Retinal pigment epithelial cell (primary cell): ENCODE measurements around the gene RFC5.
A peak's percentile ranks its signal among the peaks of the same experiment; 100 is the strongest.

Experiments
- DNase-seq: peaks from one replicate; pipeline ENCODE4 v3.0.0-alpha.2; 2010; ENCODE audit warnings: low read depth
- H3K4me3 ChIP-seq: 2 replicates; pipeline ENCODE4 v1.5.1; 2011; ENCODE audit warnings: mild to moderate bottlenecking, low read length, control low read depth, moderate library complexity
- CTCF ChIP-seq: conservative IDR thresholded peaks from 2 replicates; pipeline ENCODE4 v1.5.1; 2011; ENCODE audit warnings: low read depth, low read length, control low read depth, inconsistent platforms

RFC5 gene

GRCh38 chr12:118058881-118059280, 42.4 kb downstream of the RFC5 start:
- DNase-seq, result no peak
- TF ChIP-seq CTCF, result no peak
- H3K4me3 ChIP-seq, result no peak overlapping the region

- DNase-seq, result no peak
- peak overlapping the region; percentile 89 for H3K4me3 ChIP-seq
- TF ChIP-seq CTCF, result no peak
Observed at GRCh38 chr12:118059341-118060191, 43.1 kb downstream of the RFC5 start.

GRCh38 chr12:118060301-118061010, 44.0 kb downstream of the RFC5 start:
- peak overlapping the region; percentile 89 for H3K4me3 ChIP-seq
- DNase-seq, result no peak
- TF ChIP-seq CTCF, result no peak

GRCh38 chr12:118061011-118061872, 44.7 kb downstream of the RFC5 start, which contains the start of gene WSB2:
Gene WSB2, minus strand, starts transcription at chr12:118061179. Its CDS starts 131 bp downstream, at chr12:118061048.
- peak within 1 kb of the TSS; percentile 89 for H3K4me3 ChIP-seq
- no peak for DNase-seq

GRCh38 chr12:118061873-118062843, 45.7 kb downstream of the RFC5 start:
- peak; percentile 16 for DNase-seq
- H3K4me3 ChIP-seq, result peak overlapping the region; percentile 89
- no peak for TF ChIP-seq CTCF

More at GRCh38 chr12:118061011-118061872, 44.7 kb downstream of the RFC5 start, which contains the start of gene WSB2:
- TF ChIP-seq CTCF, result no peak
